DOHH2 (cell line): ENCODE data around the gene FREM2.

Source experiments
- EZH2phosphoT487 ChIP-seq: fragments of 200-600 bp; sonication (generic); IDR thresholded peaks from 2 replicates; pipeline ENCODE4 v1.6.1; 2017; ENCODE audit warnings: borderline replicate concordance, mild to moderate bottlenecking, antibody characterized with exemption, low read length, moderate library complexity, mixed read lengths
- TF ChIP-seq, protein P1 (sequence below): fragments of 200-600 bp; sonication (generic); IDR thresholded peaks from one replicate; pipeline ENCODE4 v1.5.1; 2014; ENCODE audit warnings: antibody characterized with exemption, mild to moderate bottlenecking, low read depth, low read length; ENCODE audit not compliant: poor library complexity, severe bottlenecking

DNA sequence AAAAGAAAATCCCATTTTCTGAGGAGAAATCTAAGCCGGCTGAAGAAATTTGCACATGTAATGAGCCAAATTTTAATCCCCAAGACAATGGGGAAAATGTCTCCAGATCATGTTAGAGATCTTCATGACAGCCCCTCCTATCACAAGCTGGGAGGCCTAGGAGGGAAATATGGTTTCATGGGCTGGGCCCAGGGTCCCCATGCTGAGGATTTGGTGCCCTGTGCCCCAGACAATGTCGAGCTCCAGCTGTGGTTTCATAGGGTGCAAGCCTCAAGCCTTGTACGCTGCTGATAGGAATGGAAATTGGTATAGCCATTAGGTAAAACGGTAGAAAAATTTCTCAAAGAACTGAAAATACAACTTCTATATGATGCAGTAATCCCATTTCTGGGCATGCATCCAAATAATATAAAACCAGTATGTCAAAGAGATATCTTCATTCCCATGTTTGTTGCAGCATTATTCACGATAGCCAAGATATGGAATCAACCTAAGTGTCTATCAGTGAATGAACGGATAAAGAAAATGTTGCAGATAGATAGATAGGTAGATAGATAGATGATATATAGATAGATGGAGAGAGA is 19.3 kb upstream of the FREM2 start:
- TF ChIP-seq, protein P1, sequence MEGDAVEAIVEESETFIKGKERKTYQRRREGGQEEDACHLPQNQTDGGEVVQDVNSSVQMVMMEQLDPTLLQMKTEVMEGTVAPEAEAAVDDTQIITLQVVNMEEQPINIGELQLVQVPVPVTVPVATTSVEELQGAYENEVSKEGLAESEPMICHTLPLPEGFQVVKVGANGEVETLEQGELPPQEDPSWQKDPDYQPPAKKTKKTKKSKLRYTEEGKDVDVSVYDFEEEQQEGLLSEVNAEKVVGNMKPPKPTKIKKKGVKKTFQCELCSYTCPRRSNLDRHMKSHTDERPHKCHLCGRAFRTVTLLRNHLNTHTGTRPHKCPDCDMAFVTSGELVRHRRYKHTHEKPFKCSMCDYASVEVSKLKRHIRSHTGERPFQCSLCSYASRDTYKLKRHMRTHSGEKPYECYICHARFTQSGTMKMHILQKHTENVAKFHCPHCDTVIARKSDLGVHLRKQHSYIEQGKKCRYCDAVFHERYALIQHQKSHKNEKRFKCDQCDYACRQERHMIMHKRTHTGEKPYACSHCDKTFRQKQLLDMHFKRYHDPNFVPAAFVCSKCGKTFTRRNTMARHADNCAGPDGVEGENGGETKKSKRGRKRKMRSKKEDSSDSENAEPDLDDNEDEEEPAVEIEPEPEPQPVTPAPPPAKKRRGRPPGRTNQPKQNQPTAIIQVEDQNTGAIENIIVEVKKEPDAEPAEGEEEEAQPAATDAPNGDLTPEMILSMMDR: no peak
- no peak for TF ChIP-seq EZH2phosphoT487
